KMS-11 (cell line): Measurements from ENCODE around the gene OR2M4.

Experiments used
- H2AFZ ChIP-seq: fragments of 200-600 bp; sonication (generic); 2 replicates; pipeline ENCODE4 v1.6.1; 2016; ENCODE audit warnings: antibody characterized with exemption, mixed run types, low read depth
- H3K27ac ChIP-seq: fragments of 200-600 bp; sonication (generic); 2 replicates; pipeline ENCODE4 v1.6.1; 2016; ENCODE audit warnings: mild to moderate bottlenecking, mixed run types
- H3K27me3 ChIP-seq: fragments of 200-600 bp; sonication (generic); 2 replicates; pipeline ENCODE4 v1.6.1; 2017; ENCODE audit warnings: mild to moderate bottlenecking, low read depth, mixed run types, moderate library complexity; ENCODE audit not compliant: insufficient read depth
- H3K36me3 ChIP-seq: fragments of 200-600 bp; sonication (generic); 2 replicates; pipeline ENCODE4 v1.6.1; 2017; ENCODE audit warnings: mild to moderate bottlenecking, mixed run types; ENCODE audit not compliant: insufficient read depth
- H3K4me1 ChIP-seq: fragments of 200-600 bp; sonication (generic); 2 replicates; pipeline ENCODE4 v1.6.1; 2016; ENCODE audit warnings: mild to moderate bottlenecking, low read depth, mixed run types; ENCODE audit not compliant: poor library complexity, severe bottlenecking
- H3K4me2 ChIP-seq: fragments of 200-600 bp; sonication (generic); 2 replicates; pipeline ENCODE4 v1.7.0; 2016; ENCODE audit warnings: mild to moderate bottlenecking, mixed run types
- H3K4me3 ChIP-seq: fragments of 200-600 bp; sonication (generic); IDR thresholded peaks from 2 replicates; pipeline ENCODE4 v1.6.1; 2017; ENCODE audit warnings: low read depth, low read length, mixed read lengths; ENCODE audit not compliant: insufficient read depth
- H3K79me2 ChIP-seq: fragments of 200-600 bp; sonication (generic); 2 replicates; pipeline ENCODE4 v1.6.1; 2016; ENCODE audit warnings: low read depth, mixed run types; ENCODE audit not compliant: insufficient read depth
- H3K9ac ChIP-seq: fragments of 200-600 bp; sonication (generic); 2 replicates; pipeline ENCODE4 v1.6.1; 2016; ENCODE audit warnings: mild to moderate bottlenecking, mixed run types
- H4K20me1 ChIP-seq: fragments of 200-600 bp; sonication (generic); 2 replicates; pipeline ENCODE4 v1.6.1; 2016; ENCODE audit warnings: mild to moderate bottlenecking, mixed run types; ENCODE audit not compliant: insufficient read depth
- CTCF ChIP-seq: fragments of 200-600 bp; sonication (generic); conservative IDR thresholded peaks from 2 replicates; pipeline ENCODE4 v1.6.1; 2017; ENCODE audit warnings: low read depth, mild to moderate bottlenecking, antibody characterized with exemption, low read length, moderate library complexity, mixed read lengths

The OR2M4 gene

GRCh38 chr1:248196965-248197364 lies 34.3 kb upstream of the OR2M4 start, which contains the start of gene OR2M3:
Gene OR2M3 (plus strand): TSS chr1:248197265. CDS start chr1:248203068, 5,803 bp downstream.
- H3K4me3 ChIP-seq = no peak within 1 kb of the TSS
- H3K36me3 ChIP-seq = no peaks in the 10 kb centered on the region
- H3K27ac ChIP-seq = no peak within 1 kb of the TSS
- H3K9ac ChIP-seq = no peak within 1 kb of the TSS
- H3K4me2 ChIP-seq = no peak within 1 kb of the TSS
- no peaks in the 10 kb centered on the region for H3K27me3 ChIP-seq
- H4K20me1 ChIP-seq = no peaks in the 10 kb centered on the region
- H3K79me2 ChIP-seq = no peaks in the 10 kb centered on the region
- no peak for TF ChIP-seq CTCF
- no peak within 1 kb of the TSS for H2AFZ ChIP-seq
- no peaks in the 10 kb centered on the region for H3K4me1 ChIP-seq

- Histone ChIP-seq H3K27me3 (no peaks in the 10 kb centered on the region), H3K4me1 (no peaks in the 10 kb centered on the region), H3K36me3 (no peaks in the 10 kb centered on the region), H3K4me3 (no peak overlapping the region), H3K4me2 (no peak overlapping the region), H4K20me1 (no peaks in the 10 kb centered on the region), H3K79me2 (no peaks in the 10 kb centered on the region), H3K9ac (no peak overlapping the region), H3K27ac (no peak overlapping the region), H2AFZ (no peak overlapping the region)
- no peak for TF ChIP-seq CTCF
Observed at GRCh38 chr1:248215880-248216279, 15.3 kb upstream of the OR2M4 start.

- H4K20me1 ChIP-seq = no peaks in the 10 kb centered on the region
- H3K4me2 ChIP-seq = no peak overlapping the region
- H2AFZ ChIP-seq = no peak overlapping the region
- TF ChIP-seq CTCF = no peak
- H3K4me3 ChIP-seq = no peak overlapping the region
- no peak overlapping the region for H3K27ac ChIP-seq
- H3K9ac ChIP-seq = no peak overlapping the region
- H3K36me3 ChIP-seq = no peaks in the 10 kb centered on the region
- H3K27me3 ChIP-seq = no peaks in the 10 kb centered on the region
- H3K79me2 ChIP-seq = no peaks in the 10 kb centered on the region
- H3K4me1 ChIP-seq = no peaks in the 10 kb centered on the region
Observed at GRCh38 chr1:248225537-248225936, 5.7 kb upstream of the OR2M4 start.

- H3K9ac ChIP-seq = no peak overlapping the region
- no peaks in the 10 kb centered on the region for H3K4me1 ChIP-seq
Observed at GRCh38 chr1:248229360-248229908, 1.8 kb upstream of the OR2M4 start.

More at GRCh38 chr1:248229360-248229908, 1.8 kb upstream of the OR2M4 start:
- no peak overlapping the region for H3K4me2 ChIP-seq
- no peaks in the 10 kb centered on the region for H3K36me3 ChIP-seq
- no peaks in the 10 kb centered on the region for H4K20me1 ChIP-seq
- no peaks in the 10 kb centered on the region for H3K79me2 ChIP-seq
- H3K27me3 ChIP-seq = no peaks in the 10 kb centered on the region
- H2AFZ ChIP-seq = no peak overlapping the region
- no peak overlapping the region for H3K4me3 ChIP-seq
- no peak overlapping the region for H3K27ac ChIP-seq
- no peak for TF ChIP-seq CTCF
